Epithelial cell of prostate (primary cell): ENCODE data around the gene QRSL1.
"Not testable (repeated sequence)": the region's sequence is repeated elsewhere in the genome, so short reads cannot be mapped to it uniquely, and the experiment has no call there.

Experiments used
- DNase-seq: peaks from one replicate; pipeline ENCODE4 v3.0.0-alpha.2; 2011; ENCODE audit warnings: low read depth, low spot score
- H3K27ac ChIP-seq: fragments of 450-650 bp; 2 replicates; pipeline ENCODE4 v1.5.1; 2017; ENCODE audit warnings: mild to moderate bottlenecking

Gene QRSL1

GRCh38 chr6:106620931-106621672 lies 8.3 kb upstream of the QRSL1 start:
- no peak overlapping the region for H3K27ac ChIP-seq
- no peak for DNase-seq

GRCh38 chr6:106622412-106622811 lies 7.0 kb upstream of the QRSL1 start:
- no peak for DNase-seq
- H3K27ac ChIP-seq = no peak overlapping the region

GRCh38 chr6:106623039-106623438 lies 6.3 kb upstream of the QRSL1 start:
- no peak for DNase-seq
- H3K27ac ChIP-seq = no peak overlapping the region

- DNase-seq = no peak
- H3K27ac ChIP-seq = no peak overlapping the region
Observed at GRCh38 chr6:106626485-106626884, 2.9 kb upstream of the QRSL1 start.

- not testable (repeated sequence) for H3K27ac ChIP-seq
Observed at GRCh38 chr6:106627760-106628159, 1.6 kb upstream of the QRSL1 start.

GRCh38 chr6:106628658-106629102 lies 698 bp upstream of the QRSL1 start:
- DNase-seq = no peak
- no peak overlapping the region for H3K27ac ChIP-seq

More at GRCh38 chr6:106627760-106628159, 1.6 kb upstream of the QRSL1 start:
- not testable (repeated sequence) for DNase-seq

- peak overlapping the region; percentile 45 for H3K27ac ChIP-seq
- no peak for DNase-seq
Observed at GRCh38 chr6:106629859-106630163, 433 bp downstream of the QRSL1 start.

- no peak for DNase-seq
- H3K27ac ChIP-seq = no peak overlapping the region
Observed at GRCh38 chr6:106630366-106630765, 988 bp downstream of the QRSL1 start.

GRCh38 chr6:106631346-106631745 lies 2.0 kb downstream of the QRSL1 start:
- no peak for DNase-seq

GRCh38 chr6:106634565-106634964 lies 5.2 kb downstream of the QRSL1 start:
- no peak for DNase-seq
- no peak overlapping the region for H3K27ac ChIP-seq

More at GRCh38 chr6:106631346-106631745, 2.0 kb downstream of the QRSL1 start:
- H3K27ac ChIP-seq = no peak overlapping the region

- DNase-seq = no peak
- H3K27ac ChIP-seq = no peak overlapping the region
Observed at GRCh38 chr6:106637051-106637716, 7.8 kb downstream of the QRSL1 start.

GRCh38 chr6:106637717-106638341 lies 8.5 kb downstream of the QRSL1 start:
- no peak for DNase-seq
- H3K27ac ChIP-seq = no peak overlapping the region

- no peak for DNase-seq
- H3K27ac ChIP-seq = no peak overlapping the region
Observed at GRCh38 chr6:106639812-106640211, 10.4 kb downstream of the QRSL1 start.

GRCh38 chr6:106642476-106642875 lies 13.1 kb downstream of the QRSL1 start:
- DNase-seq = no peak
- no peak overlapping the region for H3K27ac ChIP-seq

GRCh38 chr6:106643061-106643460 lies 13.7 kb downstream of the QRSL1 start:
- H3K27ac ChIP-seq = no peak overlapping the region
- no peak for DNase-seq

GRCh38 chr6:106648651-106649308 lies 19.4 kb downstream of the QRSL1 start:
- no peak for DNase-seq
- H3K27ac ChIP-seq = no peak overlapping the region

- no peak for DNase-seq
Observed at GRCh38 chr6:106658469-106658868, 29.1 kb downstream of the QRSL1 start.

GRCh38 chr6:106659859-106660258 lies 30.5 kb downstream of the QRSL1 start:
- no peak for DNase-seq

More at GRCh38 chr6:106658469-106658868, 29.1 kb downstream of the QRSL1 start:
- no peak overlapping the region for H3K27ac ChIP-seq

GRCh38 chr6:106662458-106662857 lies 33.1 kb downstream of the QRSL1 start:
- DNase-seq = no peak
- no peak overlapping the region for H3K27ac ChIP-seq

More at GRCh38 chr6:106659859-106660258, 30.5 kb downstream of the QRSL1 start:
- H3K27ac ChIP-seq = no peak overlapping the region

GRCh38 chr6:106666282-106667021 lies 37.1 kb downstream of the QRSL1 start:
- no peak for DNase-seq
- no peak overlapping the region for H3K27ac ChIP-seq
